Gastrocnemius medialis (tissue), 4 donors: ENCODE results near the gene TXNDC11. TPM values are rescaled to one million over a fixed set of nuclear protein-coding genes. Genes with fewer than 3 reads are reported as not detected.

Experiments
- ATAC-seq, 2 donors: fragments of 150-250 bp; one replicate each; pipeline ENCODE4 v1.9.1; 2016
- DNase-seq, 2 donors: peaks; one replicate each; pipeline ENCODE4 v3.0.0-alpha.2; 2019
- H3K27ac ChIP-seq, 4 donors: fragments of 200-600 bp; sonication (generic); 1 replicate in 1 of 4; 2 replicates in 3 of 4; pipeline ENCODE4 v1.5.1; 2016 to 2018; ENCODE audit warnings: mild to moderate bottlenecking in 2 of 4, moderate library complexity in 1 of 4
- H3K27me3 ChIP-seq, 3 donors: fragments of 200-600 bp; sonication (generic) in 2 of 3; 1 replicate in 1 of 3; 2 replicates in 2 of 3; pipeline versions ENCODE4 v1.5.1 to v1.6.0; 2016 to 2019; ENCODE audit warnings: mild to moderate bottlenecking in 1 of 3, moderate library complexity in 1 of 3
- H3K36me3 ChIP-seq, 2 donors: fragments of 200-600 bp; sonication (generic) in 1 of 2; one replicate each; pipeline ENCODE4 v1.5.1; 2017 to 2018
- H3K4me1 ChIP-seq, 2 donors: fragments of 200-600 bp; sonication (generic) in 1 of 2; one replicate each; pipeline ENCODE4 v1.5.1; 2016 to 2017; ENCODE audit warnings: mild to moderate bottlenecking in 2 of 2
- H3K4me3 ChIP-seq, 4 donors: fragments of 200-600 bp; sonication (generic) in 3 of 4; 1 replicate in 1 of 4; 2 replicates in 3 of 4; pipeline ENCODE4 v1.5.1; 2016 to 2019; ENCODE audit warnings: mild to moderate bottlenecking in 2 of 4
- H3K9me3 ChIP-seq, 3 donors: fragments of 200-600 bp; sonication (generic) in 2 of 3; 1 replicate in 1 of 3; 2 replicates in 2 of 3; pipeline ENCODE4 v1.5.1; 2016 to 2019
- CTCF ChIP-seq, 5 experiments: fragments of 450-650 bp in 3 of 5; fragments of 200-600 bp in 2 of 5; sonication (generic) in 2 of 5; IDR thresholded peaks in 4 of 5; conservative IDR thresholded peaks in 1 of 5; 1 replicate in 4 of 5; 2 replicates in 1 of 5; pipeline ENCODE4 v1.5.1; 2016 to 2019; ENCODE audit warnings: antibody characterized with exemption in 5 of 5, mild to moderate bottlenecking in 3 of 5, moderate library complexity in 3 of 5
- POLR2A ChIP-seq, 2 donors: fragments of 450-650 bp; IDR thresholded peaks; one replicate each; pipeline ENCODE4 v1.6.1; 2017; ENCODE audit warnings: antibody characterized with exemption in 2 of 2, mild to moderate bottlenecking in 2 of 2, moderate library complexity in 2 of 2
- in situ Hi-C, 4 donors: fragments of 200-750 bp; cut with MboI; loops; one replicate each; pipeline versions ENCODE4 v1.15.0 to v1.8.0; 2017; ENCODE audit warnings: low sequenced_read_pairs in 4 of 4
- intact Hi-C: fragments of 100-400 bp; cut with DNase I; formaldehyde crosslinking; loops from one replicate; pipeline ENCODE4 v1.15.1; 2023; ENCODE audit warnings: low total_unique reads
- total RNA-seq, 4 donors: library from RNA; depleted of rRNA; stranded (reverse); fragments of >200 nt; gene quantifications; one replicate each; pipeline versions ENCODE4 v1.1.0 to v1.2.3, GENCODE V29; 2016

The TXNDC11 gene
- total RNA-seq, 4 donors from 2014 or later: 35.2 to 64.5 (median 51.2) TPM

GRCh38 chr16:11734653-11735043 lies 8.0 kb downstream of the TXNDC11 start:
- DNase-seq: no peak
- Histone ChIP-seq H3K27me3 (no peaks in the 10 kb centered on the region), H3K27ac (peak overlapping the region; percentile 95 to 100 (median 99)), H3K4me1 (peaks cover 48 to 58% of the 10 kb centered on the region in 2 donors), H3K9me3 (no peaks in the 10 kb centered on the region), H3K36me3 (peaks cover 0 to 66% of the 10 kb centered on the region in 2 donors), H3K4me3 (no peak overlapping the region)
- in situ Hi-C loops: no loop called here
- TF ChIP-seq CTCF (IDR thresholded peaks at IDR 0.05 in 4 of 5, conservative IDR thresholded peaks at IDR 0.05 in 1 of 5): no peak
- TF ChIP-seq POLR2A (IDR thresholded peaks at IDR 0.05): no peak
- ATAC-seq: peak in 1 of 2 donors; percentile 39
- intact Hi-C loops: loop anchor here (10.0 kb wide), 1 partner anchor 790 kb away; the partner anchor contains the start of genes CLEC16A and DEXI

- in situ Hi-C loops (no loop called here), intact Hi-C loops (loop anchor here (10.0 kb wide), 1 partner anchor 789 kb away; the partner anchor contains the start of genes CLEC16A and DEXI)
- peaks cover 44 to 53% of the 10 kb centered on the region in 2 donors for H3K4me1 ChIP-seq
- DNase-seq (no peak), ATAC-seq (peak in 1 of 2 donors; percentile 13)
- H3K27me3 ChIP-seq: no peaks in the 10 kb centered on the region
- H3K36me3 ChIP-seq: peaks cover 0 to 70% of the 10 kb centered on the region in 2 donors
- H3K9me3 ChIP-seq: no peaks in the 10 kb centered on the region
- TF ChIP-seq CTCF (IDR thresholded peaks at IDR 0.05 in 4 of 5, conservative IDR thresholded peaks at IDR 0.05 in 1 of 5) (no peak), POLR2A (IDR thresholded peaks at IDR 0.05) (no peak)
- no peak overlapping the region for H3K4me3 ChIP-seq
- peak overlapping the region; percentile 95 to 100 (median 99) for H3K27ac ChIP-seq
Measured at GRCh38 chr16:11734025-11734652, 8.5 kb downstream of the TXNDC11 start.

- TF ChIP-seq POLR2A (IDR thresholded peaks at IDR 0.05) (no peak), CTCF (IDR thresholded peaks at IDR 0.05 in 4 of 5, conservative IDR thresholded peaks at IDR 0.05 in 1 of 5) (no peak)
- no peak for DNase-seq
- Histone ChIP-seq H3K9me3 (no peaks in the 10 kb centered on the region), H3K4me1 (peaks cover 25 to 29% of the 10 kb centered on the region in 2 donors), H3K36me3 (peaks cover 0 to 80% of the 10 kb centered on the region in 2 donors), H3K27me3 (no peaks in the 10 kb centered on the region), H3K27ac (peak overlapping the region in 3 of 4 donors; percentile 17 to 95 (median 48)), H3K4me3 (no peak overlapping the region)
- in situ Hi-C loops: no loop called here
- intact Hi-C loops: loop anchor here (10.0 kb wide), 1 partner anchor 786 kb away; the partner anchor contains the start of genes CLEC16A and DEXI
- no peak for ATAC-seq
Measured at GRCh38 chr16:11731222-11731621, 11.4 kb downstream of the TXNDC11 start.

- Histone ChIP-seq H3K9me3 (no peaks in the 10 kb centered on the region), H3K4me3 (no peak overlapping the region), H3K27me3 (no peaks in the 10 kb centered on the region), H3K27ac (peak overlapping the region in 3 of 4 donors; percentile 60 to 95 (median 65)), H3K4me1 (peaks cover 12 to 16% of the 10 kb centered on the region in 2 donors), H3K36me3 (peaks cover 0 to 85% of the 10 kb centered on the region in 2 donors)
- intact Hi-C loops: loop anchor here (10.0 kb wide), 1 partner anchor 785 kb away; the partner anchor contains the start of genes CLEC16A and DEXI
- ATAC-seq (no peak), DNase-seq (no peak)
- TF ChIP-seq CTCF (IDR thresholded peaks at IDR 0.05 in 4 of 5, conservative IDR thresholded peaks at IDR 0.05 in 1 of 5) (no peak), POLR2A (IDR thresholded peaks at IDR 0.05) (no peak)
- in situ Hi-C loops: no loop called here
Measured at GRCh38 chr16:11729787-11730186, 12.9 kb downstream of the TXNDC11 start.
